MCF 10A (cell line): ENCODE data around the gene PRSS36. TPM values are rescaled to one million over a fixed set of nuclear protein-coding genes. Genes with fewer than 3 reads are reported as not detected.

Source experiments
- BruUV-seq: library from RNA; stranded (reverse); fragments of 400-500 nt; replicated peaks from 2 replicates; lab custom pipeline; 2021; lab: Mats Ljungman, UMichigan
- CTCF ChIA-PET: fragments of 300-600 bp; sonication (Branson Sonifier 250); formaldehyde crosslinking; extraction: SDS; loops from one replicate; lab custom pipeline; 2021; ENCODE audit warnings: antibody characterized with exemption, inconsistent platforms; lab: Yijun Ruan, JAX
- POLR2A ChIA-PET: fragments of 300-600, 350-650 bp; sonication (Branson Sonifier 250); formaldehyde crosslinking; extraction: SDS; loops from one replicate; lab custom pipeline; 2020; ENCODE audit warnings: antibody characterized with exemption, inconsistent platforms; lab: Yijun Ruan, JAX
- DNase-seq: peaks from one replicate; pipeline ENCODE4 v3.0.0-alpha.2; 2018; ENCODE audit not compliant: unreplicated experiment
- H3K27ac Mint-ChIP-seq: one replicate; pipeline ENCODE4 v1.8.0; 2022; ENCODE audit warnings: mild to moderate bottlenecking, low read depth, mixed read lengths; ENCODE audit not compliant: unreplicated experiment
- H3K27me3 Mint-ChIP-seq: one replicate; pipeline ENCODE4 v1.8.0; 2022; ENCODE audit warnings: mixed read lengths; ENCODE audit not compliant: insufficient read depth, unreplicated experiment
- H3K36me3 Mint-ChIP-seq: one replicate; pipeline ENCODE4 v1.8.0; 2022; ENCODE audit warnings: mild to moderate bottlenecking, moderate library complexity, mixed read lengths; ENCODE audit not compliant: insufficient read depth, unreplicated experiment
- H3K4me1 Mint-ChIP-seq: one replicate; pipeline ENCODE4 v1.8.0; 2022; ENCODE audit warnings: mixed read lengths; ENCODE audit not compliant: insufficient read depth, unreplicated experiment
- H3K4me3 Mint-ChIP-seq: one replicate; pipeline ENCODE4 v1.8.0; 2022; ENCODE audit warnings: mild to moderate bottlenecking, moderate library complexity, mixed read lengths; ENCODE audit not compliant: unreplicated experiment
- H3K9me3 Mint-ChIP-seq: one replicate; pipeline ENCODE4 v1.8.0; 2022; ENCODE audit warnings: mixed read lengths; ENCODE audit not compliant: unreplicated experiment
- intact Hi-C: fragments of 100-400 bp; cut with micrococcal nuclease; formaldehyde crosslinking; loops from 2 replicates; pipeline ENCODE4 v1.14.1; 2022
- total RNA-seq: library from RNA; stranded (reverse); gene quantifications from 2 replicates; pipeline ENCODE4 v1.2.3, GENCODE V29; 2022
- TF ChIP-seq, protein P1 (sequence below): fragments of 200-600 bp; IDR thresholded peaks from one replicate; pipeline ENCODE4 v1.8.0; 2022; ENCODE audit warnings: antibody characterized with exemption, mild to moderate bottlenecking; ENCODE audit not compliant: unreplicated experiment

The PRSS36 gene
- total RNA-seq, 1 experiment from 2014 or later = 1.0 TPM

DNA sequence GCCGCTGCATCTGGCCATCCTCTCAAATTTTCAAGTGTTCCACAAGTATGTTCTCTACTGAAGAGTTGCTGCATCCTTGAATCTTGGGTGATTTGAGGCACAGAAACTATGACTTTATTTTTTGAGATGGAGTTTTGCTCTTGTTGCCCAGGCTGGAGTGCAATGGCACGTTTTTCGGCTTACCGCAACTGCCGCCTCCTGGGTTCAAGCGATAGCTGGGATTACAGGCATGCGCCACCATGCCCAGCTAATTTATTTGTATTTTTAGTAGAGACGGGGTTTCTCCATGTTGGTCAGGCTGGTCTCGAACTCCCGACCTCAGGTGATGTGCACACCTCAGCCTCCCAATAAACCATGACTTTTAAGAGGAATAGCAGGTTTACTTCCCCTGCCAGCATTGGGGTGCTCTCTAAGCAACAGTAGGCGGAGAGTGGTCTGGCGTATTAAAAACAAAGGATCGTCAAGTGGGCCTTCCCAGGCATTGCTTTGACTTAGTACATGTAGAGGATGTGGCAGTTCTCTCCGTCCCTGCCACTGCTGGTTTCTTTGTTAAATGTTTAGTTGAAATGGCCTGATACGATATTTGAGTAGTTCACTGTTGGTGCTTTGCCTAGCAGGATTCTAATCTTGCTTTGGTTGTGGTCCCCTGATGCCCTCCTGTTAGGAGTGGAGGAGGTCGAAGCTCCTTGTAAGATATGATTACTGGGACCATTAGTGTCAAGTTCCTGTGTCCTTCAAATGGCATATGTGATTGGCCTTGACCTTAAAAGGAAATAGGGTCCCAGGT, 43.2 kb upstream of the PRSS36 start:
- Mint-ChIP-seq H3K36me3 (peaks cover 96% of the 10 kb centered on the region), H3K4me1 (no peaks in the 10 kb centered on the region), H3K9me3 (no peaks in the 10 kb centered on the region), H3K27ac (no peak overlapping the region), H3K4me3 (no peak overlapping the region), H3K27me3 (no peaks in the 10 kb centered on the region)
- TF ChIP-seq, protein P1, sequence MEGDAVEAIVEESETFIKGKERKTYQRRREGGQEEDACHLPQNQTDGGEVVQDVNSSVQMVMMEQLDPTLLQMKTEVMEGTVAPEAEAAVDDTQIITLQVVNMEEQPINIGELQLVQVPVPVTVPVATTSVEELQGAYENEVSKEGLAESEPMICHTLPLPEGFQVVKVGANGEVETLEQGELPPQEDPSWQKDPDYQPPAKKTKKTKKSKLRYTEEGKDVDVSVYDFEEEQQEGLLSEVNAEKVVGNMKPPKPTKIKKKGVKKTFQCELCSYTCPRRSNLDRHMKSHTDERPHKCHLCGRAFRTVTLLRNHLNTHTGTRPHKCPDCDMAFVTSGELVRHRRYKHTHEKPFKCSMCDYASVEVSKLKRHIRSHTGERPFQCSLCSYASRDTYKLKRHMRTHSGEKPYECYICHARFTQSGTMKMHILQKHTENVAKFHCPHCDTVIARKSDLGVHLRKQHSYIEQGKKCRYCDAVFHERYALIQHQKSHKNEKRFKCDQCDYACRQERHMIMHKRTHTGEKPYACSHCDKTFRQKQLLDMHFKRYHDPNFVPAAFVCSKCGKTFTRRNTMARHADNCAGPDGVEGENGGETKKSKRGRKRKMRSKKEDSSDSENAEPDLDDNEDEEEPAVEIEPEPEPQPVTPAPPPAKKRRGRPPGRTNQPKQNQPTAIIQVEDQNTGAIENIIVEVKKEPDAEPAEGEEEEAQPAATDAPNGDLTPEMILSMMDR = no peak
- ChIA-PET CTCF (interaction anchor here (1.1 to 1.5 kb wide), 2 partner anchors 9 to 10 kb away, joined by 3 to 4 read pairs; no protein-coding TSS in a partner anchor), POLR2A (interaction anchor here (0.8 to 2.2 kb wide), 4 partner anchors 10 to 13 kb away, joined by 3 to 6 read pairs (median 4); partner anchors contain the start of gene FUS)
- intact Hi-C loops = no loop called here
- no peak for DNase-seq
- no TSS peak for BruUV-seq

DNA sequence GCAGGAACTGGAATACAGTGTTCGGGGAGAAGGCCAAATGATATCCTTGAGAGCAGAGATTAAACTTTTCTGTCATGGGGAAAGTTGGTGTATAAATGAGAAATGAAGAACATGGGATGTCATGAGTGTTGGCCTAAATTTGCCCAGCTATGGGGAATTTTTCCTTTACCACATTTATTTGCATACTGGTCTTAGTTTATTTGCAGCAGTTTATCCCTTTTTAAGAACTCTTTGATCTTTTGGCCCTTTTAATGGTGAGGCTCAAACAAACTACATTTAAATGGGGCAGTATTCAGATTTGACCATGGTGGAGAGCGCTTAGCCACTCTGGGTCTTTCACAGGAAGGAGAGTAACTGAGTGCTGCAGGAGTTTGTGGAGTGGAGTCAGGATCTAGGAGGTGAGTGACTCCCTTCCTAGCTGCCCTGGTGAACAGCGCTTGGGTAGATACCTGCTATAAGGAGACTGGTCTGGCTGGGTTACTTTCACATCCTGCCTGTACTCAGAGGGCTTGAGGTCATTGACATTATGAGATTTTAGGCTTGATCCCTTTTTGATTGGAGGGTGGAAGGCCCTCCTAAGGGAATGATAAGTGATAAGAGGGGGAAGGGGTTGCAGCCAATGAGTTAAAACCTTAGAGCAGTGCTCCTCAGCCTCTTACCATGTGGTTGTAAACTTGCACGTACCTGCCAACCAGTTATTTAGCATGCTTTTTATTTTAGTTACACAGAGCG, 42.0 kb upstream of the PRSS36 start:
- Mint-ChIP-seq H3K9me3 (no peaks in the 10 kb centered on the region), H3K4me1 (no peaks in the 10 kb centered on the region), H3K27me3 (no peaks in the 10 kb centered on the region), H3K36me3 (peaks cover 100% of the 10 kb centered on the region), H3K27ac (no peak overlapping the region), H3K4me3 (no peak overlapping the region)
- intact Hi-C loops = no loop called here
- no TSS peak for BruUV-seq
- TF ChIP-seq, protein P1 = no peak
- DNase-seq = no peak
- CTCF ChIA-PET = no interaction called here
- POLR2A ChIA-PET = interaction anchor here (1.3 to 2.2 kb wide), 3 partner anchors 9 to 12 kb away, joined by 3 to 6 read pairs (median 5); partner anchors contain the start of gene FUS

DNA sequence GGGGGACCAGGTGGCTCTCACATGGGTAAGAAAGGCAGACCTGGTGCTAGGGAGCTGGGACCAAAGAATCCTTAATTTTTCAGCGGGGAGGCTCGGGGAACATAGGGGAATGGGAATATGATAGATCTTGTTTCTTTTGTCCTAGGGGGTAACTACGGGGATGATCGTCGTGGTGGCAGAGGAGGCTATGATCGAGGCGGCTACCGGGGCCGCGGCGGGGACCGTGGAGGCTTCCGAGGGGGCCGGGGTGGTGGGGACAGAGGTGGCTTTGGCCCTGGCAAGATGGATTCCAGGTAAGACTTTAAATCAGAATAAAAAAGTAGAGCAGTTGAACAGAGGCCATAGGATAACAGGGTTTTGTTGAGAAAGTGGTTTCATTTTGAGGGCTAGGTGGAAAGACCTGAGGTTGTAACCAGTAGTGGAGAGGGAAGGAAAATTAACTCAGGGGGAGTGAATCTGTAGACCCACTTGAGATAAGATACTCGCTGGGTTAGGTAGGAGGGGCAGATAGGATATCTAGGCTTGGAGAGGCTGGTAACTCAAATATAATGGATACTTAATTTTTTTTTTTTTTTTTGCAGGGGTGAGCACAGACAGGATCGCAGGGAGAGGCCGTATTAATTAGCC, 41.1 kb upstream of the PRSS36 start:
- H3K27ac Mint-ChIP-seq = no peak overlapping the region
- no peaks in the 10 kb centered on the region for H3K9me3 Mint-ChIP-seq
- TF ChIP-seq, protein P1 = no peak
- intact Hi-C loops = no loop called here
- no peak for DNase-seq
- CTCF ChIA-PET = no interaction called here
- BruUV-seq = no TSS peak
- POLR2A ChIA-PET = interaction anchor here (0.6 to 2.7 kb wide), 5 partner anchors 8 to 192 kb away, joined by 3 to 22 read pairs (median 3); partner anchors contain the start of gene FUS
- no peaks in the 10 kb centered on the region for H3K27me3 Mint-ChIP-seq
- no peak overlapping the region for H3K4me3 Mint-ChIP-seq
- H3K36me3 Mint-ChIP-seq = peaks cover 100% of the 10 kb centered on the region
- H3K4me1 Mint-ChIP-seq = peaks cover 3% of the 10 kb centered on the region
